Stimulated activated CD4-positive, alpha-beta T cell treated with anti-CD3 and anti-CD28 coated beads, Interleukin-1b, Interleukin-23, amount 100 ng/mL, for 24 hours (primary cell): Measurements from ENCODE around the gene RNF212B.
A peak's percentile ranks its signal among the peaks of the same experiment; 100 is the strongest.
"Not testable (repeated sequence)": the region's sequence is repeated elsewhere in the genome, so short reads cannot be mapped to it uniquely, and the experiment has no call there.

Source experiments
- DNase-seq, 4 experiments: peaks; one replicate each; pipeline ENCODE4 v3.0.0-alpha.2; 2020; ENCODE audit warnings: low read depth in 4 of 4, low spot score in 1 of 4

The RNF212B gene

GRCh38 chr14:23242076-23242475 lies 4.3 kb downstream of the RNF212B start:
- DNase-seq: no peak

- no peak for DNase-seq
These were observed 5.3 kb downstream of the RNF212B start for GRCh38 chr14:23243066-23243465.

GRCh38 chr14:23245282-23245681 lies 7.5 kb downstream of the RNF212B start:
- no peak for DNase-seq

GRCh38 chr14:23248601-23249000 lies 10.9 kb downstream of the RNF212B start:
- no peak for DNase-seq

- DNase-seq: no peak
These were observed 12.1 kb downstream of the RNF212B start for GRCh38 chr14:23249824-23250223.

GRCh38 chr14:23252006-23252405 lies 14.3 kb downstream of the RNF212B start:
- no peak for DNase-seq

- no peak for DNase-seq
These were observed 14.9 kb downstream of the RNF212B start for GRCh38 chr14:23252420-23253333.

- DNase-seq: no peak
These were observed 20.5 kb downstream of the RNF212B start for GRCh38 chr14:23258256-23258655.

GRCh38 chr14:23259426-23259825 lies 21.7 kb downstream of the RNF212B start:
- DNase-seq: no peak

- DNase-seq: not testable (repeated sequence)
These were observed 23.1 kb downstream of the RNF212B start for GRCh38 chr14:23260849-23261248.

GRCh38 chr14:23269193-23269592 lies 31.5 kb downstream of the RNF212B start:
- no peak for DNase-seq

- DNase-seq: no peak
These were observed 37.7 kb downstream of the RNF212B start for GRCh38 chr14:23275412-23275811.

- DNase-seq: no peak
These were observed 39.5 kb downstream of the RNF212B start for GRCh38 chr14:23277189-23277588.

- DNase-seq: not testable (repeated sequence)
These were observed 40.2 kb downstream of the RNF212B start for GRCh38 chr14:23277928-23278327.

GRCh38 chr14:23281247-23281646 lies 43.5 kb downstream of the RNF212B start:
- no peak for DNase-seq

- no peak for DNase-seq
These were observed 47.2 kb downstream of the RNF212B start for GRCh38 chr14:23284654-23285529.

- no peak for DNase-seq
These were observed 47.8 kb downstream of the RNF212B start for GRCh38 chr14:23285530-23286019.

GRCh38 chr14:23286020-23286901 lies 48.5 kb downstream of the RNF212B start, which contains the start of gene HOMEZ:
Gene HOMEZ, minus strand, starts transcription at chr14:23286132. Its CDS starts 180 bp downstream, at chr14:23285952.
- DNase-seq: peak; percentile 92 to 99 (median 98)

GRCh38 chr14:23286902-23287479 lies 49.3 kb downstream of the RNF212B start:
- no peak for DNase-seq
